OCI-LY1 (cell line): Measurements from ENCODE around the gene SLC2A9.

Source experiments
- H2AFZ ChIP-seq: fragments of 200-600 bp; sonication (generic), shearing (Covaris generic); 2 replicates; pipeline ENCODE4 v1.6.0; 2014; ENCODE audit warnings: antibody characterized with exemption, mild to moderate bottlenecking, low read length
- H3F3A ChIP-seq: fragments of 200-600 bp; sonication (generic), shearing (Covaris generic); 2 replicates; pipeline ENCODE4 v1.6.0; 2014; ENCODE audit warnings: mild to moderate bottlenecking, antibody characterized with exemption, low read length, moderate library complexity; ENCODE audit not compliant: insufficient read depth
- H3K27ac ChIP-seq: fragments of 200-600 bp; sonication (generic); 2 replicates; pipeline ENCODE4 v1.5.1; 2014; ENCODE audit warnings: low read length, mixed run types, mild to moderate bottlenecking, low read depth; ENCODE audit not compliant: poor library complexity, severe bottlenecking
- H3K27me3 ChIP-seq: fragments of 200-600 bp; sonication (generic); 2 replicates; pipeline ENCODE4 v1.6.0; 2014; ENCODE audit warnings: antibody characterized with exemption, mild to moderate bottlenecking, low read length, moderate library complexity; ENCODE audit not compliant: insufficient read depth
- H3K36me3 ChIP-seq: fragments of 200-600 bp; sonication (generic); 2 replicates; pipeline ENCODE4 v1.6.1; 2014; ENCODE audit warnings: mild to moderate bottlenecking, antibody characterized with exemption, low read length, moderate library complexity, mixed read lengths; ENCODE audit not compliant: insufficient read depth
- H3K4me1 ChIP-seq: fragments of 200-600 bp; sonication (generic); 2 replicates; pipeline ENCODE4 v1.5.1; 2014; ENCODE audit warnings: mild to moderate bottlenecking, low read length, moderate library complexity; ENCODE audit not compliant: insufficient read depth, severe bottlenecking
- H3K4me2 ChIP-seq: fragments of 200-600 bp; sonication (generic), shearing (Covaris generic); 2 replicates; pipeline ENCODE4 v1.6.1; 2014; ENCODE audit warnings: low read length
- H3K4me3 ChIP-seq: fragments of 200-600 bp; sonication (generic); 2 replicates; pipeline ENCODE4 v1.5.1; 2014; ENCODE audit warnings: low read length, low read depth, mild to moderate bottlenecking, mixed read lengths; ENCODE audit not compliant: poor library complexity, severe bottlenecking
- H3K79me2 ChIP-seq: fragments of 200-600 bp; shearing (Covaris generic); 2 replicates; pipeline ENCODE4 v1.6.1; 2016; ENCODE audit warnings: mixed run types, low read length, mixed read lengths; ENCODE audit not compliant: insufficient read depth
- H3K9ac ChIP-seq: fragments of 200-600 bp; sonication (generic), shearing (Covaris generic); 2 replicates; pipeline ENCODE4 v1.6.1; 2014; ENCODE audit warnings: mild to moderate bottlenecking, low read length, mixed read lengths
- H3K9me2 ChIP-seq: fragments of 200-600 bp; sonication (generic), shearing (Covaris generic); 2 replicates; pipeline ENCODE4 v1.6.1; 2014; ENCODE audit warnings: low read depth, mild to moderate bottlenecking, low read length, mixed read lengths
- H3K9me3 ChIP-seq: fragments of 200-600 bp; shearing (Covaris generic); 2 replicates; pipeline ENCODE4 v1.6.1; 2014; ENCODE audit warnings: low read length, mixed read lengths
- H4K20me1 ChIP-seq: fragments of 200-600 bp; sonication (generic), shearing (Covaris generic); 2 replicates; pipeline ENCODE4 v1.6.0; 2016; ENCODE audit warnings: mild to moderate bottlenecking, low read length; ENCODE audit not compliant: insufficient read depth
- CTCF ChIP-seq: fragments of 200-600 bp; sonication (generic), shearing (Covaris generic); IDR thresholded peaks from 2 replicates; pipeline ENCODE4 v1.5.1; 2017; ENCODE audit warnings: mild to moderate bottlenecking, antibody characterized with exemption, low read length, moderate library complexity, mixed read lengths
- EZH2 ChIP-seq: fragments of 200-600 bp; sonication (generic), shearing (Covaris generic); IDR thresholded peaks from 2 replicates; pipeline ENCODE4 v1.8.0; 2017; ENCODE audit warnings: borderline replicate concordance, mixed run types, mild to moderate bottlenecking, antibody characterized with exemption, low read length, moderate library complexity, mixed read lengths

SLC2A9 gene

GRCh38 chr4:10003666-10004065, 17.6 kb downstream of the SLC2A9 start:
- no peak overlapping the region for H3K27ac ChIP-seq
- H3K9ac ChIP-seq, result no peak overlapping the region
- H3K4me2 ChIP-seq, result no peak overlapping the region
- no peaks in the 10 kb centered on the region for H4K20me1 ChIP-seq
- H3F3A ChIP-seq, result no peaks in the 10 kb centered on the region
- no peak overlapping the region for H2AFZ ChIP-seq
- H3K79me2 ChIP-seq, result no peaks in the 10 kb centered on the region
- H3K9me3 ChIP-seq, result no peaks in the 10 kb centered on the region
- no peaks in the 10 kb centered on the region for H3K27me3 ChIP-seq
- H3K4me1 ChIP-seq, result no peaks in the 10 kb centered on the region
- TF ChIP-seq EZH2, result no peak
- TF ChIP-seq CTCF, result no peak
- no peaks in the 10 kb centered on the region for H3K36me3 ChIP-seq
- no peak overlapping the region for H3K4me3 ChIP-seq
- no peaks in the 10 kb centered on the region for H3K9me2 ChIP-seq

- Histone ChIP-seq H4K20me1 (no peaks in the 10 kb centered on the region), H3F3A (no peaks in the 10 kb centered on the region), H3K27me3 (no peaks in the 10 kb centered on the region), H3K9me2 (no peaks in the 10 kb centered on the region), H3K27ac (no peak overlapping the region), H3K36me3 (no peaks in the 10 kb centered on the region), H3K79me2 (no peaks in the 10 kb centered on the region), H3K4me3 (no peak overlapping the region), H3K9me3 (no peaks in the 10 kb centered on the region), H3K4me2 (no peak overlapping the region), H3K9ac (no peak overlapping the region), H3K4me1 (no peaks in the 10 kb centered on the region), H2AFZ (no peak overlapping the region)
- TF ChIP-seq EZH2 (no peak), CTCF (no peak)
These were observed 19.0 kb downstream of the SLC2A9 start for GRCh38 chr4:10002278-10002677.

- Histone ChIP-seq H3K36me3 (no peaks in the 10 kb centered on the region), H3K9me3 (no peaks in the 10 kb centered on the region), H4K20me1 (no peaks in the 10 kb centered on the region), H3K27me3 (no peaks in the 10 kb centered on the region), H2AFZ (no peak overlapping the region), H3K79me2 (no peaks in the 10 kb centered on the region), H3F3A (no peaks in the 10 kb centered on the region), H3K27ac (no peak overlapping the region), H3K9ac (no peak overlapping the region), H3K4me3 (no peak overlapping the region), H3K4me1 (no peaks in the 10 kb centered on the region), H3K4me2 (no peak overlapping the region), H3K9me2 (no peaks in the 10 kb centered on the region)
- TF ChIP-seq CTCF, result no peak
- TF ChIP-seq EZH2, result no peak
These were observed 19.5 kb downstream of the SLC2A9 start for GRCh38 chr4:10001757-10002156.
